GM23338 (cell line): ENCODE data around the gene CDK11A. TPM values are rescaled to one million over a fixed set of nuclear protein-coding genes. Genes with fewer than 3 reads are reported as not detected.

Source experiments
- ATAC-seq: fragments of 200-7000 bp; cut with Tn5 transposase; 3 replicates; pipeline ENCODE4 v1.9.1; 2020
- DNase-seq: peaks from one replicate; pipeline ENCODE4 v3.0.0-alpha.2; 2015; ENCODE audit warnings: low spot score
- H2AFZ ChIP-seq: fragments of 200-600 bp; sonication (generic); 2 replicates; pipeline ENCODE4 v1.8.0; 2016; ENCODE audit warnings: antibody characterized with exemption, mild to moderate bottlenecking, moderate library complexity
- H3F3A ChIP-seq: fragments of 200-600 bp; sonication (generic); replicated peaks from 2 replicates; pipeline ENCODE4 v1.8.0; 2017; ENCODE audit warnings: antibody characterized with exemption, mixed run types, low read depth
- H3K27ac ChIP-seq: fragments of 200-600 bp; sonication (generic); 2 replicates; pipeline ENCODE4 v1.6.1; 2016; ENCODE audit warnings: low read depth
- H3K27me3 ChIP-seq: fragments of 200-600 bp; sonication (generic); 2 replicates; pipeline ENCODE4 v1.8.0; 2016; ENCODE audit warnings: mild to moderate bottlenecking, mixed run types, moderate library complexity; ENCODE audit not compliant: insufficient read depth
- H3K36me3 ChIP-seq: fragments of 200-600 bp; sonication (generic); 2 replicates; pipeline ENCODE4 v1.8.0; 2016; ENCODE audit warnings: mild to moderate bottlenecking; ENCODE audit not compliant: insufficient read depth
- H3K4me1 ChIP-seq: fragments of 200-600 bp; sonication (generic); 2 replicates; pipeline ENCODE4 v1.8.0; 2016; ENCODE audit warnings: mild to moderate bottlenecking, moderate library complexity; ENCODE audit not compliant: insufficient read depth
- H3K4me2 ChIP-seq: fragments of 200-600 bp; sonication (generic); 2 replicates; pipeline ENCODE4 v1.7.1; 2017; ENCODE audit warnings: mixed run types
- H3K4me3 ChIP-seq: fragments of 200-600 bp; sonication (generic); 2 replicates; pipeline ENCODE4 v1.6.1; 2016; ENCODE audit warnings: mixed run types
- H3K79me2 ChIP-seq: fragments of 200-600 bp; sonication (generic); replicated peaks from 2 replicates; pipeline ENCODE4 v1.8.0; 2017; ENCODE audit warnings: mild to moderate bottlenecking; ENCODE audit not compliant: insufficient read depth
- H3K9me2 ChIP-seq: fragments of 200-600 bp; sonication (generic); 2 replicates; pipeline ENCODE4 v1.8.0; 2017; ENCODE audit not compliant: insufficient read depth
- H4K20me1 ChIP-seq: fragments of 200-600 bp; sonication (generic); replicated peaks from 2 replicates; pipeline ENCODE4 v1.8.0; 2017; ENCODE audit warnings: mild to moderate bottlenecking; ENCODE audit not compliant: insufficient read depth
- H3K27ac Mint-ChIP-seq: 2 replicates; pipeline ENCODE4 v1.8.0; 2020; ENCODE audit warnings: inconsistent platforms, mild to moderate bottlenecking, moderate library complexity, mixed read lengths
- H3K27me3 Mint-ChIP-seq: 3 replicates; pipeline ENCODE4 v1.8.0; 2022; ENCODE audit warnings: low read depth, mild to moderate bottlenecking, moderate library complexity, mixed read lengths, inconsistent platforms; ENCODE audit not compliant: insufficient read depth, poor library complexity
- H3K36me3 Mint-ChIP-seq: 3 replicates; pipeline ENCODE4 v1.8.0; 2021; ENCODE audit warnings: low read depth, mild to moderate bottlenecking, inconsistent platforms, moderate library complexity, mixed read lengths
- H3K4me1 Mint-ChIP-seq: 3 replicates; pipeline ENCODE4 v1.8.0; 2020; ENCODE audit warnings: mild to moderate bottlenecking, inconsistent platforms, mixed read lengths
- H3K4me3 Mint-ChIP-seq: 3 replicates; pipeline ENCODE4 v1.8.0; 2021; ENCODE audit warnings: moderate library complexity, mild to moderate bottlenecking, inconsistent platforms, mixed read lengths
- H3K9me3 Mint-ChIP-seq: 3 replicates; pipeline ENCODE4 v1.8.0; 2020; ENCODE audit warnings: moderate library complexity, mild to moderate bottlenecking, inconsistent platforms, mixed read lengths
- CREB1 ChIP-seq: fragments of 250-450 bp; sonication (Bioruptor Pico); IDR thresholded peaks from 2 replicates; pipeline ENCODE4 v1.5.0; 2020; ENCODE audit warnings: low read depth, mild to moderate bottlenecking, moderate library complexity
- CTCF ChIP-seq, 2 experiments: fragments of 200-600 bp in 1 of 2; sonication (generic) in 1 of 2; conservative IDR thresholded peaks; 2 replicates each; pipeline versions ENCODE4 v1.5.1 to v1.6.1; 2016 to 2017; ENCODE audit warnings: antibody characterized with exemption in 2 of 2, low read depth in 2 of 2, mild to moderate bottlenecking in 2 of 2, moderate library complexity in 1 of 2
- ETS1 ChIP-seq: IDR thresholded peaks from 2 replicates; pipeline ENCODE4 v1.6.1; 2016; ENCODE audit warnings: antibody characterized with exemption
- EZH2 ChIP-seq: fragments of 200-600 bp; sonication (generic); IDR thresholded peaks from one replicate; pipeline ENCODE4 v1.8.0; 2017; ENCODE audit warnings: antibody characterized with exemption, mild to moderate bottlenecking, low read depth; ENCODE audit not compliant: unreplicated experiment
- JUNB ChIP-seq: IDR thresholded peaks from one replicate; pipeline ENCODE4 v1.6.1; 2016; ENCODE audit warnings: antibody characterized with exemption; ENCODE audit not compliant: unreplicated experiment
- NANOG ChIP-seq: IDR thresholded peaks from 2 replicates; pipeline ENCODE4 v1.6.1; 2016; ENCODE audit warnings: antibody characterized with exemption, borderline replicate concordance
- POLR2AphosphoS5 ChIP-seq: IDR thresholded peaks from 2 replicates; pipeline ENCODE4 v1.6.1; 2016; ENCODE audit warnings: antibody characterized with exemption, low read depth
- STAT1 ChIP-seq: IDR thresholded peaks from one replicate; pipeline ENCODE4 v1.6.1; 2016; ENCODE audit warnings: antibody characterized with exemption; ENCODE audit not compliant: unreplicated experiment
- ZNF114 ChIP-seq: fragments of 250-450 bp; sonication (Bioruptor Pico); IDR thresholded peaks from 2 replicates; pipeline ENCODE4 v1.5.0; 2020; ENCODE audit warnings: mild to moderate bottlenecking, moderate library complexity
- ZNF331 ChIP-seq: fragments of 250-450 bp; sonication (Bioruptor Pico); IDR thresholded peaks from 2 replicates; pipeline ENCODE4 v1.5.0; 2020; ENCODE audit warnings: low read depth, mild to moderate bottlenecking, moderate library complexity
- polyA plus RNA-seq: library from polyadenylated mRNA; unstranded; fragments of >200 nt; fragmentation: Nextera tagmentation; extraction: Ambion mirVana; gene quantifications from 2 replicates; pipeline ENCODE4 v1.2.1, GENCODE V29; 2016
- total RNA-seq: library from RNA; depleted of rRNA; stranded (reverse); fragments of >200 nt; shearing (Covaris generic); gene quantifications from 2 replicates; pipeline ENCODE4 v1.2.3, GENCODE V29; 2014
- TF ChIP-seq, protein P1 (sequence below): fragments of 250-450 bp; sonication (Bioruptor Pico); IDR thresholded peaks from 2 replicates; pipeline ENCODE4 v1.5.0; 2020; ENCODE audit warnings: mild to moderate bottlenecking, moderate library complexity
- TF ChIP-seq, protein P2 (sequence below): IDR thresholded peaks from one replicate; pipeline ENCODE4 v1.6.1; 2018; ENCODE audit warnings: antibody characterized with exemption; ENCODE audit not compliant: unreplicated experiment

Gene CDK11A
- total and polyA plus RNA-seq, 2 experiments from 2014 or later = 22.8 to 72.6 TPM

- ATAC-seq (no peak), DNase-seq (no peak)
- Histone ChIP-seq H3K4me2 (no peak overlapping the region), H3K4me1 (no peaks in the 10 kb centered on the region), H3K27me3 (no peaks in the 10 kb centered on the region), H3K4me3 (no peak overlapping the region), H4K20me1 (peaks cover 7% of the 10 kb centered on the region; the same call in 1 of the 2 replicates), H2AFZ (no peak overlapping the region), H3K79me2 (peaks cover 13% of the 10 kb centered on the region), H3K36me3 (peaks cover 4% of the 10 kb centered on the region; the same call in 1 of the 2 replicates), H3K27ac (no peak overlapping the region), H3K9me2 (no peaks in the 10 kb centered on the region), H3F3A (peaks cover 15% of the 10 kb centered on the region; the same call in 1 of the 2 replicates)
- Mint-ChIP-seq H3K9me3 (no peaks in the 10 kb centered on the region), H3K36me3 (peaks cover 58% of the 10 kb centered on the region), H3K4me1 (peaks cover 3% of the 10 kb centered on the region; the same call in 2 of the 3 replicates), H3K4me3 (no peak overlapping the region), H3K27me3 (peaks cover 17% of the 10 kb centered on the region), H3K27ac (no peak overlapping the region; the same call in 1 of the 2 replicates)
- TF ChIP-seq NANOG = no peak
- TF ChIP-seq STAT1 = no peak
- no peak for TF ChIP-seq CTCF (conservative IDR thresholded peaks at IDR 0.05; ENCODE audit: low read depth in 2 of 2)
- TF ChIP-seq CREB1 (CRISPR knock-in tag) = no peak
- no peak for TF ChIP-seq POLR2AphosphoS5
- TF ChIP-seq ETS1 = no peak
- TF ChIP-seq ZNF331 (CRISPR knock-in tag) = no peak
- TF ChIP-seq, protein P1, sequence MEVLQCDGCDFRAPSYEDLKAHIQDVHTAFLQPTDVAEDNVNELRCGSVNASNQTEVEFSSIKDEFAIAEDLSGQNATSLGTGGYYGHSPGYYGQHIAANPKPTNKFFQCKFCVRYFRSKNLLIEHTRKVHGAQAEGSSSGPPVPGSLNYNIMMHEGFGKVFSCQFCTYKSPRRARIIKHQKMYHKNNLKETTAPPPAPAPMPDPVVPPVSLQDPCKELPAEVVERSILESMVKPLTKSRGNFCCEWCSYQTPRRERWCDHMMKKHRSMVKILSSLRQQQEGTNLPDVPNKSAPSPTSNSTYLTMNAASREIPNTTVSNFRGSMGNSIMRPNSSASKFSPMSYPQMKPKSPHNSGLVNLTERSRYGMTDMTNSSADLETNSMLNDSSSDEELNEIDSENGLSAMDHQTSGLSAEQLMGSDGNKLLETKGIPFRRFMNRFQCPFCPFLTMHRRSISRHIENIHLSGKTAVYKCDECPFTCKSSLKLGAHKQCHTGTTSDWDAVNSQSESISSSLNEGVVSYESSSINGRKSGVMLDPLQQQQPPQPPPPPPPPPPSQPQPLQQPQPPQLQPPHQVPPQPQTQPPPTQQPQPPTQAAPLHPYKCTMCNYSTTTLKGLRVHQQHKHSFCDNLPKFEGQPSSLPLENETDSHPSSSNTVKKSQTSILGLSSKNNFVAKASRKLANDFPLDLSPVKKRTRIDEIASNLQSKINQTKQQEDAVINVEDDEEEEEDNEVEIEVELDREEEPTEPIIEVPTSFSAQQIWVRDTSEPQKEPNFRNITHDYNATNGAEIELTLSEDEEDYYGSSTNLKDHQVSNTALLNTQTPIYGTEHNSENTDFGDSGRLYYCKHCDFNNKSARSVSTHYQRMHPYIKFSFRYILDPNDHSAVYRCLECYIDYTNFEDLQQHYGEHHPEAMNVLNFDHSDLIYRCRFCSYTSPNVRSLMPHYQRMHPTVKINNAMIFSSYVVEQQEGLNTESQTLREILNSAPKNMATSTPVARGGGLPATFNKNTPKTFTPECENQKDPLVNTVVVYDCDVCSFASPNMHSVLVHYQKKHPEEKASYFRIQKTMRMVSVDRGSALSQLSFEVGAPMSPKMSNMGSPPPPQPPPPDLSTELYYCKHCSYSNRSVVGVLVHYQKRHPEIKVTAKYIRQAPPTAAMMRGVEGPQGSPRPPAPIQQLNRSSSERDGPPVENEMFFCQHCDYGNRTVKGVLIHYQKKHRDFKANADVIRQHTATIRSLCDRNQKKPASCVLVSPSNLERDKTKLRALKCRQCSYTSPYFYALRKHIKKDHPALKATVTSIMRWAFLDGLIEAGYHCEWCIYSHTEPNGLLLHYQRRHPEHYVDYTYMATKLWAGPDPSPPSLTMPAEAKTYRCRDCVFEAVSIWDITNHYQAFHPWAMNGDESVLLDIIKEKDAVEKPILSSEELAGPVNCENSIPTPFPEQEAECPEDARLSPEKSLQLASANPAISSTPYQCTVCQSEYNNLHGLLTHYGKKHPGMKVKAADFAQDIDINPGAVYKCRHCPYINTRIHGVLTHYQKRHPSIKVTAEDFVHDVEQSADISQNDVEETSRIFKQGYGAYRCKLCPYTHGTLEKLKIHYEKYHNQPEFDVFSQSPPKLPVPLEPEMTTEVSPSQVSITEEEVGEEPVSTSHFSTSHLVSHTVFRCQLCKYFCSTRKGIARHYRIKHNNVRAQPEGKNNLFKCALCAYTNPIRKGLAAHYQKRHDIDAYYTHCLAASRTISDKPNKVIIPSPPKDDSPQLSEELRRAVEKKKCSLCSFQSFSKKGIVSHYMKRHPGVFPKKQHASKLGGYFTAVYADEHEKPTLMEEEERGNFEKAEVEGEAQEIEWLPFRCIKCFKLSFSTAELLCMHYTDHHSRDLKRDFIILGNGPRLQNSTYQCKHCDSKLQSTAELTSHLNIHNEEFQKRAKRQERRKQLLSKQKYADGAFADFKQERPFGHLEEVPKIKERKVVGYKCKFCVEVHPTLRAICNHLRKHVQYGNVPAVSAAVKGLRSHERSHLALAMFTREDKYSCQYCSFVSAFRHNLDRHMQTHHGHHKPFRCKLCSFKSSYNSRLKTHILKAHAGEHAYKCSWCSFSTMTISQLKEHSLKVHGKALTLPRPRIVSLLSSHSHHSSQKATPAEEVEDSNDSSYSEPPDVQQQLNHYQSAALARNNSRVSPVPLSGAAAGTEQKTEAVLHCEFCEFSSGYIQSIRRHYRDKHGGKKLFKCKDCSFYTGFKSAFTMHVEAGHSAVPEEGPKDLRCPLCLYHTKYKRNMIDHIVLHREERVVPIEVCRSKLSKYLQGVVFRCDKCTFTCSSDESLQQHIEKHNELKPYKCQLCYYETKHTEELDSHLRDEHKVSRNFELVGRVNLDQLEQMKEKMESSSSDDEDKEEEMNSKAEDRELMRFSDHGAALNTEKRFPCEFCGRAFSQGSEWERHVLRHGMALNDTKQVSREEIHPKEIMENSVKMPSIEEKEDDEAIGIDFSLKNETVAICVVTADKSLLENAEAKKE (CRISPR knock-in tag) = no peak
- TF ChIP-seq ZNF114 (CRISPR knock-in tag) = no peak
- no peak for TF ChIP-seq EZH2
- TF ChIP-seq, protein P2, sequence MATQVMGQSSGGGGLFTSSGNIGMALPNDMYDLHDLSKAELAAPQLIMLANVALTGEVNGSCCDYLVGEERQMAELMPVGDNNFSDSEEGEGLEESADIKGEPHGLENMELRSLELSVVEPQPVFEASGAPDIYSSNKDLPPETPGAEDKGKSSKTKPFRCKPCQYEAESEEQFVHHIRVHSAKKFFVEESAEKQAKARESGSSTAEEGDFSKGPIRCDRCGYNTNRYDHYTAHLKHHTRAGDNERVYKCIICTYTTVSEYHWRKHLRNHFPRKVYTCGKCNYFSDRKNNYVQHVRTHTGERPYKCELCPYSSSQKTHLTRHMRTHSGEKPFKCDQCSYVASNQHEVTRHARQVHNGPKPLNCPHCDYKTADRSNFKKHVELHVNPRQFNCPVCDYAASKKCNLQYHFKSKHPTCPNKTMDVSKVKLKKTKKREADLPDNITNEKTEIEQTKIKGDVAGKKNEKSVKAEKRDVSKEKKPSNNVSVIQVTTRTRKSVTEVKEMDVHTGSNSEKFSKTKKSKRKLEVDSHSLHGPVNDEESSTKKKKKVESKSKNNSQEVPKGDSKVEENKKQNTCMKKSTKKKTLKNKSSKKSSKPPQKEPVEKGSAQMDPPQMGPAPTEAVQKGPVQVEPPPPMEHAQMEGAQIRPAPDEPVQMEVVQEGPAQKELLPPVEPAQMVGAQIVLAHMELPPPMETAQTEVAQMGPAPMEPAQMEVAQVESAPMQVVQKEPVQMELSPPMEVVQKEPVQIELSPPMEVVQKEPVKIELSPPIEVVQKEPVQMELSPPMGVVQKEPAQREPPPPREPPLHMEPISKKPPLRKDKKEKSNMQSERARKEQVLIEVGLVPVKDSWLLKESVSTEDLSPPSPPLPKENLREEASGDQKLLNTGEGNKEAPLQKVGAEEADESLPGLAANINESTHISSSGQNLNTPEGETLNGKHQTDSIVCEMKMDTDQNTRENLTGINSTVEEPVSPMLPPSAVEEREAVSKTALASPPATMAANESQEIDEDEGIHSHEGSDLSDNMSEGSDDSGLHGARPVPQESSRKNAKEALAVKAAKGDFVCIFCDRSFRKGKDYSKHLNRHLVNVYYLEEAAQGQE = no peak
- no peak for TF ChIP-seq JUNB
These were observed 31.3 kb upstream of the CDK11A start for GRCh38 chr1:1755426-1755825.
